Mucosa of descending colon (tissue), 3 donors: Measurements from ENCODE around the gene HOXA3. TPM values are rescaled to one million over a fixed set of nuclear protein-coding genes. Genes with fewer than 3 reads are reported as not detected.

Source experiments
- ATAC-seq: fragments of 200-7000 bp; cut with Tn5 transposase; one replicate; pipeline ENCODE4 v1.9.1; 2020; ENCODE audit warnings: mild to moderate bottlenecking, moderate library complexity
- DNase-seq, 3 donors: peaks; one replicate each; pipeline ENCODE4 v3.0.0-alpha.2; 2020
- H3K36me3 ChIP-seq: fragments of 200-600 bp; one replicate; pipeline ENCODE4 v1.8.0; 2021; ENCODE audit warnings: low read depth, mild to moderate bottlenecking
- H3K4me1 ChIP-seq: fragments of 200-600 bp; one replicate; pipeline ENCODE4 v1.8.0; 2021; ENCODE audit warnings: low read depth, mild to moderate bottlenecking
- H3K4me3 ChIP-seq: fragments of 200-600 bp; one replicate; pipeline ENCODE4 v1.8.0; 2021; ENCODE audit warnings: mild to moderate bottlenecking
- H3K9me3 ChIP-seq: fragments of 200-600 bp; one replicate; pipeline ENCODE4 v1.8.0; 2021; ENCODE audit warnings: mild to moderate bottlenecking
- CTCF ChIP-seq: fragments of 200-600 bp; IDR thresholded peaks from one replicate; pipeline ENCODE4 v1.8.0; 2022; ENCODE audit warnings: antibody characterized with exemption, mild to moderate bottlenecking
- intact Hi-C, 2 donors: fragments of 100-400 bp; cut with DNase I in 1 of 2; cut with micrococcal nuclease in 1 of 2; formaldehyde crosslinking; loops; one replicate each; pipeline versions ENCODE4 v1.11.0 to v1.11.1; 2022; cut with DNase I, micrococcal nuclease
- total RNA-seq, 3 donors: library from RNA; stranded (reverse); fragmentation: NEBNext Ultra II Directional in 2 of 3; extraction: Animal tissue kit (Norgen Biotek cat#: 25700) in 2 of 3; gene quantifications; one replicate each; pipeline versions ENCODE4 v1.2.1 to v1.2.4, GENCODE V29; 2021 to 2023
- donor health status: DM: no; HTN: no; CAD: no; lungs with moderate emphysema.
- donor health status: DM: no; HTN: no; CAD: no.
- donor health status: DM: no; HTN: yes; CAD: no.

HOXA3 gene
- total RNA-seq, 3 donors from 2014 or later, result 19.9 to 38.1 (median 20.5) TPM

GRCh38 chr7:27171325-27171636 lies 18.9 kb upstream of the HOXA3 start:
- no peak for TF ChIP-seq CTCF
- H3K36me3 ChIP-seq, result no peaks in the 10 kb centered on the region
- intact Hi-C loops, result no loop called here
- H3K4me3 ChIP-seq, result no peak overlapping the region
- ATAC-seq (no peak), DNase-seq (peak in 2 of 3 donors; percentile 63 to 70)
- H3K9me3 ChIP-seq, result no peaks in the 10 kb centered on the region
- H3K4me1 ChIP-seq, result peaks cover 11% of the 10 kb centered on the region

- ATAC-seq, result no peak
Observed at GRCh38 chr7:27170426-27171324, 18.3 kb upstream of the HOXA3 start.

GRCh38 chr7:27169658-27170425 lies 17.5 kb upstream of the HOXA3 start:
- intact Hi-C loops, result loop anchor here (5.0 to 10.0 kb wide), 2 partner anchors 1305 to 1313 kb away; no protein-coding TSS in a partner anchor
- DNase-seq (peak in 2 of 3 donors; percentile 55 to 71), ATAC-seq (peak; percentile 2)
- TF ChIP-seq CTCF, result no peak
- Histone ChIP-seq H3K9me3 (no peaks in the 10 kb centered on the region), H3K4me1 (peaks cover 11% of the 10 kb centered on the region), H3K4me3 (peak overlapping the region; percentile 23), H3K36me3 (no peaks in the 10 kb centered on the region)

More at GRCh38 chr7:27170426-27171324, 18.3 kb upstream of the HOXA3 start:
- Histone ChIP-seq H3K4me3 (peak overlapping the region; percentile 11), H3K36me3 (no peaks in the 10 kb centered on the region), H3K4me1 (peaks cover 11% of the 10 kb centered on the region), H3K9me3 (no peaks in the 10 kb centered on the region)
- intact Hi-C loops, result no loop called here
- DNase-seq, result no peak
- no peak for TF ChIP-seq CTCF

DNA sequence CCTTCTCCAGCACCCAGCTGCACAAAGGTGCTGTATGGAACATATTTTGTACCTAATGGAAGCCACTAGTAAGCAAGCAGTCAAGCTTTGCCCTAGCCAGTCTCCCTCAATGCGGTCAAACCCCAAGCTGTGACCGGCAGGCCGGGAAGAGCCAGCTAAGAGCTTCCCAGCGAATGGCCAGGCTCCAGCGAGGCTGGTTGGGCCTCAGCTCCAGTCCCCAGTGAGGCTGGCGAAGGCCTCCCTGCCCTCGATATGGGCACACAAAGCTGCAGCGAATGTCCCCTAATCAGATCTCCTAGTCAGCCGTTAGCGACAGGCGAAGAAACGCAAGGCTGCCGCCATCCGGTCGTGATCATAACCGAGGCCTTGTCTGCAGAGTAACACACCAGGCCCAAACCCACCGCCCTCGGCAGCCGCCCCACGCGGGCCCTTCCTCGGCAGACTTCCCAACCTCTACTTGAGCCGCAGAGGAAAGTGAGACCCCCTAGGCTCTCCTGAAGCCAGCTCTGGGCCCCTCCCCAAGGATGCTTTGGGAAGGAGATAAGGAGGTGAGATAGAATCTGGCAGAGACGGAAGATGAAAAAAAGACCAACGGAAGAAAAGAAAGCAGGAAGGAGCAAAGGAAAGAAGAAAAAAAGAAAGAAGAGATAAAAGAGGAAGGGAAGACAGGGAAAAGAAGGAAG lies 16.0 kb upstream of the HOXA3 start:
- intact Hi-C loops, result loop anchor here (5.0 to 10.0 kb wide), 2 partner anchors 1304 to 1311 kb away; no protein-coding TSS in a partner anchor
- Histone ChIP-seq H3K9me3 (no peaks in the 10 kb centered on the region), H3K4me3 (peak overlapping the region; percentile 14), H3K36me3 (no peaks in the 10 kb centered on the region), H3K4me1 (peaks cover 11% of the 10 kb centered on the region)
- DNase-seq (peak; percentile 74 to 82 (median 81)), ATAC-seq (peak; percentile 26)
- no peak for TF ChIP-seq CTCF

DNA sequence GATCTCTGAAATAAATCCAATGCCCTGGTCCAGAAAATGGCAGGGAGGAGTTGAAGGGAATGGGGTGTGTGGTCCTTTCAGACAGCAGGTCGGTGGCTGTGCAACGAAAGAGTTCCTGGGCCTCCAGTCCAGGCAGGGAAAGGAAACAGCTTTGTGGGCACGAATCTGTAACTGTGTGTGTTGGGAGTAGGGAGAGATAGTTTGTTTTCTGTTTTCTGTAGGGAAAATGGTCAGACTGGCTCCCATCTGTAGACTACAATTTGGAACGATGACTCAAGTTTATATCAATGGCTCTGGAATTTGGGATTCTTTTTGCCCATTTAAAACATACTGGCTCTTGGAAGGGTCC lies 15.5 kb upstream of the HOXA3 start:
- no peaks in the 10 kb centered on the region for H3K36me3 ChIP-seq
- ATAC-seq, result no peak
- H3K4me1 ChIP-seq, result peaks cover 13% of the 10 kb centered on the region
- H3K4me3 ChIP-seq, result no peak overlapping the region
- peak in 1 of 3 donors; percentile 22 for DNase-seq
- no peaks in the 10 kb centered on the region for H3K9me3 ChIP-seq
- intact Hi-C loops, result loop anchor here (5.0 to 10.0 kb wide), 2 partner anchors 1303 to 1311 kb away; no protein-coding TSS in a partner anchor
- TF ChIP-seq CTCF, result no peak
